HCT116 (cell line): Measurements from ENCODE around the gene TBK1. TPM values are rescaled to one million over a fixed set of nuclear protein-coding genes. Genes with fewer than 3 reads are reported as not detected.

ENCODE experiments used
- ATAC-seq: fragments of 200-7000 bp; cut with Tn5 transposase; 2 replicates; pipeline ENCODE4 v1.9.1; 2020; ENCODE audit warnings: mild to moderate bottlenecking, moderate library complexity
- BruUV-seq: library from RNA; stranded (reverse); fragments of 400-500 nt; replicated peaks from 2 replicates; lab custom pipeline; 2021; lab: Mats Ljungman, UMichigan
- CTCF ChIA-PET: fragments of 300-600 bp; sonication (Branson Sonifier 250); formaldehyde crosslinking; loops from one replicate; lab custom pipeline; 2021; ENCODE audit warnings: antibody characterized with exemption; lab: Charles Lee
- POLR2A ChIA-PET: fragments of 300-600, 350-600 bp; sonication (Branson Sonifier 250); formaldehyde crosslinking; loops from one replicate; lab custom pipeline; 2021; ENCODE audit warnings: antibody characterized with exemption; lab: Charles Lee
- RAD21 ChIA-PET, 2 experiments: fragments of 300-600 bp; sonication (Branson Sonifier 250); formaldehyde crosslinking; loops; one replicate each; lab custom pipeline; 2023; ENCODE audit warnings: low total read pairs in 2 of 2; ENCODE audit not compliant: uncharacterized antibody in 2 of 2, unreplicated experiment in 2 of 2, low non-redundant PET in 1 of 2; lab: Charles Lee
- DNase-seq: peaks from one replicate; pipeline ENCODE4 v3.0.0-alpha.2; 2010; ENCODE audit warnings: low read depth, low spot score
- H2AFZ ChIP-seq: fragments of 200-600 bp; shearing (Covaris generic), sonication (generic); 2 replicates; pipeline ENCODE4 v1.6.1; 2017; ENCODE audit warnings: low read depth, mixed run types, mixed read lengths, antibody characterized with exemption, low read length; ENCODE audit not compliant: poor library complexity, severe bottlenecking
- H3K27ac ChIP-seq: 2 replicates; pipeline ENCODE4 v1.5.1; 2012; ENCODE audit warnings: low read depth, low read length
- H3K27me3 ChIP-seq: fragments of 200-600 bp; sonication (generic); 2 replicates; pipeline ENCODE4 v1.6.1; 2016; ENCODE audit warnings: mixed run types, low read length, mixed read lengths; ENCODE audit not compliant: insufficient read depth
- H3K36me3 ChIP-seq, 2 experiments: fragments of 200-500 bp in 1 of 2; fragments of 200-600 bp in 1 of 2; sonication (Bioruptor generic) in 1 of 2; sonication (generic) in 1 of 2; 2 replicates each; pipeline versions ENCODE4 v1.5.1 to v1.6.1; 2014 to 2016; ENCODE audit warnings: low read length in 2 of 2, inconsistent platforms in 1 of 2, mixed read lengths in 1 of 2, mixed run types in 1 of 2; ENCODE audit not compliant: insufficient read depth in 2 of 2, control insufficient read depth in 1 of 2
- H3K4me1 ChIP-seq, 2 experiments: fragments of 200-600 bp in 1 of 2; sonication (generic) in 1 of 2; 2 replicates each; pipeline versions ENCODE4 v1.5.1 to v1.6.1; 2012 to 2017; ENCODE audit warnings: low read length in 2 of 2, inconsistent platforms in 1 of 2, mild to moderate bottlenecking in 1 of 2, mixed read lengths in 1 of 2, mixed run types in 1 of 2, moderate library complexity in 1 of 2; ENCODE audit not compliant: insufficient read depth in 2 of 2, control insufficient read depth in 1 of 2
- H3K4me2 ChIP-seq: fragments of 200-600 bp; sonication (generic); 2 replicates; pipeline ENCODE4 v1.6.1; 2017; ENCODE audit warnings: mixed run types, low read length, mixed read lengths
- H3K4me3 ChIP-seq, 2 experiments: fragments of 200-600 bp in 1 of 2; sonication (generic) in 1 of 2; replicated peaks in 1 of 2; 2 replicates each; pipeline ENCODE4 v1.5.1; 2011 to 2016; ENCODE audit warnings: low read length in 2 of 2, control low read depth in 1 of 2, low read depth in 1 of 2, mild to moderate bottlenecking in 1 of 2, mixed read lengths in 1 of 2, mixed run types in 1 of 2
- H3K79me2 ChIP-seq: fragments of 200-600 bp; sonication (generic); 2 replicates; pipeline ENCODE4 v1.6.1; 2017; ENCODE audit warnings: mild to moderate bottlenecking, mixed run types, low read length, moderate library complexity, mixed read lengths; ENCODE audit not compliant: insufficient read depth
- H3K9ac ChIP-seq: fragments of 200-600 bp; sonication (generic); 2 replicates; pipeline ENCODE4 v1.6.1; 2016; ENCODE audit warnings: low read length, mixed read lengths
- H3K9me2 ChIP-seq: fragments of 200-600 bp; sonication (generic), shearing (Covaris generic); 2 replicates; pipeline ENCODE4 v1.6.1; 2017; ENCODE audit warnings: mixed run types, mild to moderate bottlenecking, moderate library complexity; ENCODE audit not compliant: insufficient read depth
- H3K9me3 ChIP-seq, 2 experiments: fragments of 200-500 bp in 1 of 2; fragments of 200-600 bp in 1 of 2; sonication (Bioruptor generic) in 1 of 2; sonication (generic) in 1 of 2; 2 replicates each; pipeline ENCODE4 v1.6.1; 2014 to 2017; ENCODE audit warnings: low read length in 2 of 2, mixed read lengths in 2 of 2, inconsistent platforms in 1 of 2, low read depth in 1 of 2, mild to moderate bottlenecking in 1 of 2, mixed run types in 1 of 2, moderate library complexity in 1 of 2; ENCODE audit not compliant: control insufficient read depth in 1 of 2, insufficient read depth in 1 of 2
- H4K20me1 ChIP-seq: fragments of 200-600 bp; sonication (generic), shearing (Covaris generic); 2 replicates; pipeline ENCODE4 v1.6.1; 2017; ENCODE audit warnings: mixed run types, mild to moderate bottlenecking, moderate library complexity; ENCODE audit not compliant: insufficient read depth
- CEBPB ChIP-seq: IDR thresholded peaks from 2 replicates; pipeline ENCODE4 v1.6.1; 2012; ENCODE audit warnings: low read depth
- CTCF ChIP-seq, 3 experiments: fragments of 200-600 bp in 1 of 3; sonication (generic) in 1 of 3; IDR thresholded peaks in 2 of 3; conservative IDR thresholded peaks in 1 of 3; 2 replicates each; pipeline ENCODE4 v1.5.1; 2012 to 2017; ENCODE audit warnings: low read depth in 2 of 3, low read length in 2 of 3, antibody characterized with exemption in 1 of 3, borderline replicate concordance in 1 of 3, control low read depth in 1 of 3, mild to moderate bottlenecking in 1 of 3, mixed read lengths in 1 of 3, mixed run types in 1 of 3, moderate library complexity in 1 of 3; ENCODE audit not compliant: insufficient read depth in 1 of 3
- EGR1 ChIP-seq: IDR thresholded peaks from 2 replicates; pipeline ENCODE4 v1.6.1; 2012; ENCODE audit warnings: low read depth
- EZH2 ChIP-seq: fragments of 200-600 bp; sonication (generic); IDR thresholded peaks from 2 replicates; pipeline ENCODE4 v1.6.1; 2017; ENCODE audit warnings: antibody characterized with exemption, mixed run types
- EZH2phosphoT487 ChIP-seq: fragments of 200-600 bp; IDR thresholded peaks from 2 replicates; pipeline ENCODE4 v1.6.1; 2018; ENCODE audit warnings: antibody characterized with exemption, borderline replicate concordance
- JUND ChIP-seq: IDR thresholded peaks from 2 replicates; pipeline ENCODE4 v1.6.1; 2012
- POLR2A ChIP-seq: IDR thresholded peaks from 2 replicates; pipeline ENCODE4 v1.7.0; 2011; ENCODE audit warnings: borderline replicate concordance; ENCODE audit not compliant: insufficient read depth, insufficient read length; ENCODE audit errors: extremely low read depth
- RAD21 ChIP-seq: IDR thresholded peaks from 2 replicates; pipeline ENCODE4 v1.6.1; 2012; ENCODE audit warnings: low read depth, mild to moderate bottlenecking
- SIN3A ChIP-seq: IDR thresholded peaks from 2 replicates; pipeline ENCODE4 v1.6.1; 2012; ENCODE audit warnings: low read depth
- SP1 ChIP-seq: IDR thresholded peaks from 2 replicates; pipeline ENCODE4 v1.6.1; 2012; ENCODE audit warnings: low read depth
- SRF ChIP-seq: IDR thresholded peaks from 2 replicates; pipeline ENCODE4 v1.6.1; 2012; ENCODE audit warnings: low read depth
- TCF7L2 ChIP-seq: IDR thresholded peaks from 2 replicates; pipeline ENCODE4 v1.7.0; 2011; ENCODE audit warnings: borderline replicate concordance, inconsistent platforms; ENCODE audit not compliant: insufficient read depth, insufficient read length; ENCODE audit errors: extremely low read depth
- ZFX ChIP-seq: fragments of 450-650 bp; IDR thresholded peaks from 2 replicates; pipeline ENCODE4 v1.6.1; 2017
- ZNF274 ChIP-seq: fragments of 200-500 bp; sonication (Bioruptor generic); IDR thresholded peaks from 2 replicates; pipeline ENCODE4 v1.6.1; 2014; ENCODE audit warnings: mild to moderate bottlenecking, low read depth, low read length, inconsistent platforms
- intact Hi-C: fragments of 100-400 bp; cut with micrococcal nuclease; formaldehyde crosslinking; loops from 2 replicates; pipeline ENCODE4 v1.10.0; 2022
- total RNA-seq: library from RNA; stranded (reverse); gene quantifications from one replicate; pipeline ENCODE4 v1.2.1, GENCODE V29; 2021; ENCODE audit not compliant: unreplicated experiment
- TF ChIP-seq, protein P1 (sequence below): IDR thresholded peaks from 2 replicates; pipeline ENCODE4 v1.6.1; 2012

The TBK1 gene
- total RNA-seq, 1 experiment from 2014 or later = 27.0 TPM

DNA sequence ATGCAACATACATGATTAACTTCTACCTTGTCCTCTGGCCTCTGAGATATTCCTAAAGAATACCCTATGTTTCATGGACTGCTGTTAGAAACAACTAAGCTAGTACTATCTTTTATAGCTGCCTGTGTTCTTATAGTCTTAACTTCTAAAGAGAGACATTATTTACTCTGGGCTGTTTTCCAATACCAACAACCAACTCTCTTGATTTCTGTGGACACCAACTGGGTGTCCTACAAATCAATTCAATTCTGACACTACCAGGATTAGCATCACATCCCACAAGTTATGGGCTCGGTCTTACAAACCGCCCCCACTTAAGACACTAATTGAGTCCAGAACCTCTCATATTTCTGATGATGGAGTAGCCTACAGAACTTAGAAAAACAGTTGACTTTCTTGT lies 39.5 kb upstream of the TBK1 start:
- no peak overlapping the region for H3K4me3 ChIP-seq
- RAD21 ChIA-PET = no interaction called here
- 0 out of 4 replicates have a peak, but pooled peaks cover 0 to 4% of the 10 kb centered on the region in 2 experiments for H3K4me1 ChIP-seq
- BruUV-seq = no TSS peak
- H3K4me2 ChIP-seq = no peak overlapping the region
- H3K9me3 ChIP-seq = no peaks in the 10 kb centered on the region
- no peak for DNase-seq
- TF ChIP-seq, protein P1, sequence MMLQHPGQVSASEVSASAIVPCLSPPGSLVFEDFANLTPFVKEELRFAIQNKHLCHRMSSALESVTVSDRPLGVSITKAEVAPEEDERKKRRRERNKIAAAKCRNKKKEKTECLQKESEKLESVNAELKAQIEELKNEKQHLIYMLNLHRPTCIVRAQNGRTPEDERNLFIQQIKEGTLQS = no peak
- TF ChIP-seq SIN3A (no peak), JUND (no peak), TCF7L2 (no peak), CEBPB (no peak), EZH2phosphoT487 (no peak), POLR2A (no peak), ZNF274 (no peak), SP1 (no peak), RAD21 (no peak), EGR1 (no peak), EZH2 (no peak), ZFX (no peak), SRF (no peak), CTCF (IDR thresholded peaks at IDR 0.05 in 2 of 3, conservative IDR thresholded peaks at IDR 0.05 in 1 of 3; ENCODE audit: borderline replicate concordance in 1 of 3, insufficient read depth in 1 of 3, low read depth in 2 of 3, low read length in 2 of 3) (no peak)
- TF ChIP-seq, all 23 proteins: peak for 0
- H3K36me3 ChIP-seq = peaks cover 56 to 71% of the 10 kb centered on the region in 2 experiments
- no peak overlapping the region for H3K27ac ChIP-seq
- peaks cover 14% of the 10 kb centered on the region; the same call in 1 of the 2 replicates for H4K20me1 ChIP-seq
- POLR2A ChIA-PET = no interaction called here
- CTCF ChIA-PET = no interaction called here
- no peaks in the 10 kb centered on the region for H3K9me2 ChIP-seq
- no peak overlapping the region for H3K9ac ChIP-seq
- ATAC-seq = no peak
- H3K79me2 ChIP-seq = peaks cover 63% of the 10 kb centered on the region
- H2AFZ ChIP-seq = no peak overlapping the region
- H3K27me3 ChIP-seq = no peaks in the 10 kb centered on the region
- intact Hi-C loops = loop anchor here (5.0 kb wide), 1 partner anchor 35 kb away; no protein-coding TSS in a partner anchor
